ENCODE measurements around the gene MBD3L3. TPM values are rescaled to one million over a fixed set of nuclear protein-coding genes. Genes with fewer than 3 reads are reported as not detected.
A peak's percentile ranks its signal among the peaks of the same experiment; 100 is the strongest.

MBD3L3 gene
- total RNA-seq, 2 donors from 2014 or later = not detected

DNA sequence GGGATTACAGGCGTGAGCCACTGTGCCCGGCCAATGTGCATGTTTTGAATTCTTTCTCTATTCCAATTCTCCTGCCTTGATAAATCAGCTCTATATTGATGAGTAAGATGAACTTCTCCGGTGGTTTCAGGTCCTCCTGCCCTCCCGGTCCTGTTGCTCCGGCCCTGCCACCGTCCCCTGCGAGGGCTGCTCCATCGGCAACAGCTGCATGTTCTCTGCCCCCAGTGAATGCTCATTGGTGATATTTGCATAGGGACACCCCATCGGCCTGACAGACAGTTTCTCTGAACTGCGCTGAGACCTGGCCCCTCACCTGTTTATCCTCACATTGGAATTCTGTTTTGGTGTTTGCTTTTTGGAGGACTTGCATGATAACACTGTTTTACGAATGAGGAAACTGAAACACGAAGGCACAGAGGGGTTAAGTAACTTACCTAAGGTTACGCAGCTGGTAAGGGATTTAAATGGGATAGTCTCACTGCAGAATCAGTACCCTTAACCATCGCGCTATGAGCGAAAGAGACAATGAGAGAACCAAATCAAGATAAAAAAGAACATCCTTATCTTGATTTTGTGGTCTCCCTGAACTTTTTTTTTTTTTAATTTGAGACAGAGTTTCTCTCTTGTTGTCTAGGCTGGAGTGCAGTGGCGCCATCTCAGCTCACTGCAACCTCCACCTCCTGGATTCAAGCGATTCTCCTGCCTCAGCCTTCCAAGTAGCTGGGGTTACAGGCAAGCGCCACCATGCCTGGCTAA is 43.2 kb upstream of the MBD3L3 start:
- peaks cover 5% of the 10 kb centered on the region for H3K36me3 Mint-ChIP-seq (ENCODE audit: low read depth)
- no peak overlapping the region for H3K4me3 Mint-ChIP-seq
- no peaks in the 10 kb centered on the region for H3K4me1 Mint-ChIP-seq
- no peak for DNase-seq
- H3K4me1 ChIP-seq (ENCODE audit: control insufficient read depth, insufficient read depth, low read length) = peaks cover 2% of the 10 kb centered on the region
- H3K9me3 Mint-ChIP-seq = peaks cover 14% of the 10 kb centered on the region
- H3K27ac ChIP-seq (ENCODE audit: low read depth, low read length) = no peak overlapping the region
- H3K36me3 ChIP-seq (ENCODE audit: control insufficient read depth, insufficient read depth, low read length) = no peaks in the 10 kb centered on the region
- no peak overlapping the region for H3K4me3 ChIP-seq (ENCODE audit: low read length)
- peaks cover 11% of the 10 kb centered on the region for H3K9me3 ChIP-seq (ENCODE audit: control insufficient read depth, low read length)
- TF ChIP-seq, protein P1, sequence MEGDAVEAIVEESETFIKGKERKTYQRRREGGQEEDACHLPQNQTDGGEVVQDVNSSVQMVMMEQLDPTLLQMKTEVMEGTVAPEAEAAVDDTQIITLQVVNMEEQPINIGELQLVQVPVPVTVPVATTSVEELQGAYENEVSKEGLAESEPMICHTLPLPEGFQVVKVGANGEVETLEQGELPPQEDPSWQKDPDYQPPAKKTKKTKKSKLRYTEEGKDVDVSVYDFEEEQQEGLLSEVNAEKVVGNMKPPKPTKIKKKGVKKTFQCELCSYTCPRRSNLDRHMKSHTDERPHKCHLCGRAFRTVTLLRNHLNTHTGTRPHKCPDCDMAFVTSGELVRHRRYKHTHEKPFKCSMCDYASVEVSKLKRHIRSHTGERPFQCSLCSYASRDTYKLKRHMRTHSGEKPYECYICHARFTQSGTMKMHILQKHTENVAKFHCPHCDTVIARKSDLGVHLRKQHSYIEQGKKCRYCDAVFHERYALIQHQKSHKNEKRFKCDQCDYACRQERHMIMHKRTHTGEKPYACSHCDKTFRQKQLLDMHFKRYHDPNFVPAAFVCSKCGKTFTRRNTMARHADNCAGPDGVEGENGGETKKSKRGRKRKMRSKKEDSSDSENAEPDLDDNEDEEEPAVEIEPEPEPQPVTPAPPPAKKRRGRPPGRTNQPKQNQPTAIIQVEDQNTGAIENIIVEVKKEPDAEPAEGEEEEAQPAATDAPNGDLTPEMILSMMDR (conservative IDR thresholded peaks at IDR 0.05) = no peak
- peaks cover 11% of the 10 kb centered on the region for H3K27me3 ChIP-seq (ENCODE audit: control insufficient read depth, insufficient read depth, low read length, poor library complexity, severe bottlenecking)
- WGBS, 2 experiments (ENCODE audit: insufficient coverage in 1 of 2, insufficient read length in 1 of 2) = 90 to 94% methylated on average over 16 to 19 of the region's 19 CpGs
- H3K27me3 Mint-ChIP-seq (ENCODE audit: insufficient read depth) = peaks cover 7% of the 10 kb centered on the region
- H3K27ac Mint-ChIP-seq = no peak overlapping the region
- H3K9ac ChIP-seq (ENCODE audit: extremely low read depth, low read length, poor library complexity, severe bottlenecking) = no peak overlapping the region

GRCh38 chr19:7099597-7099921 is 41.1 kb upstream of the MBD3L3 start:
- Histone ChIP-seq H3K27ac (ENCODE audit: low read depth, low read length) (peak overlapping the region; percentile 87), H3K9me3 (ENCODE audit: control insufficient read depth, low read length) (peaks cover 30% of the 10 kb centered on the region), H3K4me1 (ENCODE audit: control insufficient read depth, insufficient read depth, low read length) (peaks cover 2% of the 10 kb centered on the region), H3K27me3 (ENCODE audit: control insufficient read depth, insufficient read depth, low read length, poor library complexity, severe bottlenecking) (peaks cover under 1% of the 10 kb centered on the region), H3K4me3 (ENCODE audit: low read length) (peak overlapping the region; percentile 92), H3K9ac (ENCODE audit: extremely low read depth, low read length, poor library complexity, severe bottlenecking) (peak overlapping the region; percentile 77), H3K36me3 (ENCODE audit: control insufficient read depth, insufficient read depth, low read length) (no peaks in the 10 kb centered on the region)
- peak overlapping the region; percentile 96 for H3K27ac Mint-ChIP-seq
- peak overlapping the region; percentile 84 for H3K4me3 Mint-ChIP-seq
- TF ChIP-seq, protein P1 (conservative IDR thresholded peaks at IDR 0.05) = no peak
- H3K36me3 Mint-ChIP-seq (ENCODE audit: low read depth) = peaks cover 22% of the 10 kb centered on the region
- H3K9me3 Mint-ChIP-seq = peaks cover 34% of the 10 kb centered on the region
- 2 to 26% methylated on average over 6 to 9 of the region's 9 CpGs for WGBS, 2 experiments (ENCODE audit: insufficient coverage in 1 of 2, insufficient read length in 1 of 2)
- peaks cover 9% of the 10 kb centered on the region for H3K27me3 Mint-ChIP-seq (ENCODE audit: insufficient read depth)
- no peaks in the 10 kb centered on the region for H3K4me1 Mint-ChIP-seq
- no peak for DNase-seq

DNA sequence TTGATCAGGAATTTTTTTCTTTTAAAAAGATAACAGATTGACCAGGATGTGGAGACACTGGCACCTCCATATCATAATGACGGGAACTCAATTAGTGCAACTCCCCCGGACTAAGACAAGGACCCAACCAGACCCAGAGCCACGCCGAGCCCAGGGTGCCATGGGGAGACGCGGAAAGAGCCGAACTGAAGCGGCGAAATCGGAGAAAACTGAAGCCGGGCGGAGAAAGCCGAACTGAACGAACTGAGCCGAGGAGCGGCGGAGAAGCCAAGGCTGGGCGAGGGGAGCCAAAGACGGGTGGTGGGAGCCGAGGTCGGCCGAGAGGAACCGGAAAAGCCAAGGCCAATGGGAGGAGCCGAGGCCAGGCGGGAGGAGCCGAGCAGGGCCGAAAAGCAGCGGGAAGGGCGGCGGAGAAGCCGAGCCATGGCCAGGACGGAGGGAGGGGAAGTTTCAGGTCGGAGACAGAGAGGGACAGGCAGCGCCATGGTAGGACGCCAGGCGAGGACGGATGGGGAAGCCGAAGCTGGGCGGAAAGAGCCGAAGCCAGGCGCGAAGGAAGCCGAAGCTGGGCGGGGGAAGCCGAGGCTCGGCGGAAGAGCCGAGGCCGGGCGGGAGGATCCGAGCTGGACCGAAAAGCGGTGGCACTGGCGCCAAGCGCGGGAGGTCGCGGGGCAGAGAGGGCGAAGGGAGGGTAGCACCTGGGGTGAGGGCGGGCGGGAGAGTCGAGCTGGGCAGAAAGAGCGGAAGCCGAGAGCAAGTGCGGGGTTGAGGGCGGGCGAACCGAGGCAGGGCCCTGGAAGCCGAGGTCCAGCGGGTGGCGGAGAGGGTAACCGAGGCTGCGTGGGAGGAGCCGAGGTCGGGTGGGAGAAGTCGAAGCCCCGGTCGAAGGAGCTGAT is 40.5 kb upstream of the MBD3L3 start:
- Mint-ChIP-seq H3K4me1 (no peaks in the 10 kb centered on the region), H3K4me3 (peak overlapping the region; percentile 84)
- H3K4me1 ChIP-seq (ENCODE audit: control insufficient read depth, insufficient read depth, low read length) = peaks cover 2% of the 10 kb centered on the region

More for the DNA sequence above, 40.5 kb upstream of the MBD3L3 start:
- Histone ChIP-seq H3K4me3 (ENCODE audit: low read length) (peak overlapping the region; percentile 92), H3K9me3 (ENCODE audit: control insufficient read depth, low read length) (peaks cover 32% of the 10 kb centered on the region), H3K9ac (ENCODE audit: extremely low read depth, low read length, poor library complexity, severe bottlenecking) (peak overlapping the region; percentile 77), H3K27ac (ENCODE audit: low read depth, low read length) (peak overlapping the region; percentile 87), H3K27me3 (ENCODE audit: control insufficient read depth, insufficient read depth, low read length, poor library complexity, severe bottlenecking) (no peaks in the 10 kb centered on the region), H3K36me3 (ENCODE audit: control insufficient read depth, insufficient read depth, low read length) (no peaks in the 10 kb centered on the region)
- WGBS, 2 experiments (ENCODE audit: insufficient coverage in 1 of 2, insufficient read length in 1 of 2) = 0 to 1% methylated on average over 47 to 78 of the region's 78 CpGs
- Mint-ChIP-seq H3K27me3 (ENCODE audit: insufficient read depth) (peaks cover 9% of the 10 kb centered on the region), H3K36me3 (ENCODE audit: low read depth) (peaks cover 23% of the 10 kb centered on the region), H3K27ac (peak overlapping the region; percentile 96), H3K9me3 (peaks cover 38% of the 10 kb centered on the region)
- TF ChIP-seq, protein P1 (conservative IDR thresholded peaks at IDR 0.05) = no peak
- DNase-seq = peak; percentile 98
